GM21723 (cell line): ENCODE data around the gene SLC5A4.

Experiments used
- ATAC-seq: cut with Tn5 transposase; IDR thresholded peaks from one replicate; pipeline ENCODE4 v1.9.1; 2021; ENCODE audit warnings: mild to moderate bottlenecking, moderate library complexity; ENCODE audit not compliant: unreplicated experiment

The SLC5A4 gene

GRCh38 chr22:32233091-32233490 lies 22.1 kb downstream of the SLC5A4 start:
- no peak for ATAC-seq

- ATAC-seq: no peak
Observed at GRCh38 chr22:32232191-32232830, 22.8 kb downstream of the SLC5A4 start.

- ATAC-seq: no peak
Observed at GRCh38 chr22:32226326-32227104, 28.6 kb downstream of the SLC5A4 start.

GRCh38 chr22:32222991-32223390 lies 32.2 kb downstream of the SLC5A4 start:
- no peak for ATAC-seq

- ATAC-seq: no peak
Observed at GRCh38 chr22:32219026-32219425, 36.1 kb downstream of the SLC5A4 start.

- no peak for ATAC-seq
Observed at GRCh38 chr22:32218470-32218869, 36.7 kb downstream of the SLC5A4 start.

GRCh38 chr22:32217465-32217864 lies 37.7 kb downstream of the SLC5A4 start:
- ATAC-seq: no peak

- ATAC-seq: no peak
Observed at GRCh38 chr22:32216911-32217310, 38.2 kb downstream of the SLC5A4 start.

- no peak for ATAC-seq
Observed at GRCh38 chr22:32211011-32211410, 44.1 kb downstream of the SLC5A4 start.

- no peak for ATAC-seq
Observed at GRCh38 chr22:32208681-32209080, 46.5 kb downstream of the SLC5A4 start.

- ATAC-seq: no peak
Observed at GRCh38 chr22:32207971-32208480, 47.1 kb downstream of the SLC5A4 start.

GRCh38 chr22:32206774-32207758 lies 48.1 kb downstream of the SLC5A4 start:
- ATAC-seq: no peak

- ATAC-seq: no peak
Observed at GRCh38 chr22:32205974-32206773, 49.0 kb downstream of the SLC5A4 start.

- no peak for ATAC-seq
Observed at GRCh38 chr22:32204856-32205722, 50.1 kb downstream of the SLC5A4 start, which contains the start of gene RFPL2. RFPL2 (minus strand) TSS chr22:32205073; CDS start chr22:32202451, 2,622 bp downstream.

GRCh38 chr22:32204040-32204855 lies 50.9 kb downstream of the SLC5A4 start:
- no peak for ATAC-seq

GRCh38 chr22:32203181-32204039 lies 51.7 kb downstream of the SLC5A4 start:
- ATAC-seq: no peak

- no peak for ATAC-seq
Observed at GRCh38 chr22:32202539-32203180, 52.5 kb downstream of the SLC5A4 start.
